WTC11 (cell line): Measurements from ENCODE around the gene GNG10.

ENCODE experiments used
- CBFB ChIP-seq: sonication (generic); formaldehyde crosslinking; IDR thresholded peaks from 2 replicates; pipeline ENCODE4 v1.8.1; 2022; ENCODE audit warnings: mild to moderate bottlenecking, low read depth, missing genetic modification reagents
- CREB1 ChIP-seq: sonication (generic); formaldehyde crosslinking; IDR thresholded peaks from 2 replicates; pipeline ENCODE4 v1.8.0; 2023; ENCODE audit warnings: mild to moderate bottlenecking, missing genetic modification reagents
- TF ChIP-seq, protein P1 (sequence below): fragments of 200-600 bp; IDR thresholded peaks from 2 replicates; pipeline ENCODE4 v1.8.0; 2022; ENCODE audit warnings: antibody characterized with exemption
- TF ChIP-seq, protein P2 (sequence below): sonication (generic); formaldehyde crosslinking; conservative IDR thresholded peaks from 2 replicates; pipeline ENCODE4 v1.8.1; 2022; ENCODE audit warnings: mild to moderate bottlenecking, missing genetic modification reagents
- TF ChIP-seq, protein P3 (sequence below): sonication (generic); formaldehyde crosslinking; IDR thresholded peaks from 2 replicates; pipeline ENCODE4 v1.8.0; 2022; ENCODE audit warnings: mild to moderate bottlenecking, missing genetic modification reagents

DNA sequence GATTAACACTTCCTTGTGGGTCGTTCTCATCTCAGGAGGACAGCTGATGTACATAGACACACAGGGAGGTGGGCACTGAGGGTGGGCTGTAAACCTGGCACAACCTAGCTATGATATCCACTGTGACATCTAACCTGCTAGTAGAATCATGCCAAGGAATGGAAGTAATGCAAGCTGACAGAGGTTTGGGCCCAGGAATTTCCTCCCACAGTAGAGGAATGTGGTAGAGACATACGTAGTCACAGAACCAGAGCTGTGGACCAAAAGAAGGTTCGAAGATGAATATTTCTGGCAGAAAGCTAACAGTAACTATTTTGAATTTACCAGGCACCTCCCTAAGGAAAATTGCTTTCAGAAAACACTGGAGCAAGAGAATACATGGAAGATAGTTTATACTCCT, 45.5 kb upstream of the GNG10 start:
- TF ChIP-seq, protein P1, sequence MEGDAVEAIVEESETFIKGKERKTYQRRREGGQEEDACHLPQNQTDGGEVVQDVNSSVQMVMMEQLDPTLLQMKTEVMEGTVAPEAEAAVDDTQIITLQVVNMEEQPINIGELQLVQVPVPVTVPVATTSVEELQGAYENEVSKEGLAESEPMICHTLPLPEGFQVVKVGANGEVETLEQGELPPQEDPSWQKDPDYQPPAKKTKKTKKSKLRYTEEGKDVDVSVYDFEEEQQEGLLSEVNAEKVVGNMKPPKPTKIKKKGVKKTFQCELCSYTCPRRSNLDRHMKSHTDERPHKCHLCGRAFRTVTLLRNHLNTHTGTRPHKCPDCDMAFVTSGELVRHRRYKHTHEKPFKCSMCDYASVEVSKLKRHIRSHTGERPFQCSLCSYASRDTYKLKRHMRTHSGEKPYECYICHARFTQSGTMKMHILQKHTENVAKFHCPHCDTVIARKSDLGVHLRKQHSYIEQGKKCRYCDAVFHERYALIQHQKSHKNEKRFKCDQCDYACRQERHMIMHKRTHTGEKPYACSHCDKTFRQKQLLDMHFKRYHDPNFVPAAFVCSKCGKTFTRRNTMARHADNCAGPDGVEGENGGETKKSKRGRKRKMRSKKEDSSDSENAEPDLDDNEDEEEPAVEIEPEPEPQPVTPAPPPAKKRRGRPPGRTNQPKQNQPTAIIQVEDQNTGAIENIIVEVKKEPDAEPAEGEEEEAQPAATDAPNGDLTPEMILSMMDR, result no peak
- no peak for TF ChIP-seq CREB1
- no peak for TF ChIP-seq CBFB (CRISPR knock-in tag)
- TF ChIP-seq, protein P2, sequence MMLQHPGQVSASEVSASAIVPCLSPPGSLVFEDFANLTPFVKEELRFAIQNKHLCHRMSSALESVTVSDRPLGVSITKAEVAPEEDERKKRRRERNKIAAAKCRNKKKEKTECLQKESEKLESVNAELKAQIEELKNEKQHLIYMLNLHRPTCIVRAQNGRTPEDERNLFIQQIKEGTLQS (CRISPR knock-in tag), result no peak
- TF ChIP-seq, protein P3, sequence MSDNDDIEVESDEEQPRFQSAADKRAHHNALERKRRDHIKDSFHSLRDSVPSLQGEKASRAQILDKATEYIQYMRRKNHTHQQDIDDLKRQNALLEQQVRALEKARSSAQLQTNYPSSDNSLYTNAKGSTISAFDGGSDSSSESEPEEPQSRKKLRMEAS (CRISPR knock-in tag), result no peak
